GM18511 (cell line): ENCODE measurements around the gene SEC11C.
"Not testable (repeated sequence)": the region's sequence is repeated elsewhere in the genome, so short reads cannot be mapped to it uniquely, and the experiment has no call there.

Experiments
- ATAC-seq: cut with Tn5 transposase; IDR thresholded peaks from one replicate; pipeline ENCODE4 v1.9.1; 2021; ENCODE audit warnings: mild to moderate bottlenecking, moderate library complexity; ENCODE audit not compliant: unreplicated experiment

The SEC11C gene

DNA sequence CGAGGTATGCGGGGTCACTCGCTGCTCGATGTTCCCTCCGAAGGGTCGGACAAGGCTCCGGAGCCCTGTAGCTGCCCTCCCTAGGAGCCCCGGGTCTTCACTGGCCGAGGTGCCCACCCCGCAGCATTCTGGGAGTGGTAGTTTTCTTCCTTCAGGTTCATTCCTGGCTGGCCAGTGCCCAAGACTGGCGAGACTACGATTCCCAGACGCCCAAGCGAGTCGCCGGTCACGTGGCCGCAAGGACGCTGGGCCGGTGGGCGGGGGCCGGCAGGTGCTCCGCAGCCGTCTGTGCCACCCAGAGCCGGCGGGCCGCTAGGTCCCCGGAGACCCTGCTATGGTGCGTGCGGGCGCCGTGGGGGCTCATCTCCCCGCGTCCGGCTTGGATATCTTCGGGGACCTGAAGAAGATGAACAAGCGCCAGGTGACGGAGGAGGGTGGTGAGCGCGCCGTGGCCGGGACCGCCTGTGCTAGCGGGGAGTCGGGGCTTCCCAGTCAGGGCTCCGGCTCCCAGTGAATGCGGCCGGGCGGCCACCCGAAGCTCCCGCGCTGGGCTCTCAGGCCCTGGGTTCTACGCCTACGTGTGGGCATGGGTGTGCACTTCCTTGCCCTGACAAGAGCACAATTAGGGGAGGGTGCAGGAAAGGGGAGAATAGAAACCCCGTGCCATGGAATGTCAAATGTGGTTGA, at the start of gene SEC11C:
Gene SEC11C (plus strand): TSS at position 270 of the 687 bp plus-strand sequence. CDS start 65 bp downstream, at position 335.
- ATAC-seq: peak; percentile 78

DNA sequence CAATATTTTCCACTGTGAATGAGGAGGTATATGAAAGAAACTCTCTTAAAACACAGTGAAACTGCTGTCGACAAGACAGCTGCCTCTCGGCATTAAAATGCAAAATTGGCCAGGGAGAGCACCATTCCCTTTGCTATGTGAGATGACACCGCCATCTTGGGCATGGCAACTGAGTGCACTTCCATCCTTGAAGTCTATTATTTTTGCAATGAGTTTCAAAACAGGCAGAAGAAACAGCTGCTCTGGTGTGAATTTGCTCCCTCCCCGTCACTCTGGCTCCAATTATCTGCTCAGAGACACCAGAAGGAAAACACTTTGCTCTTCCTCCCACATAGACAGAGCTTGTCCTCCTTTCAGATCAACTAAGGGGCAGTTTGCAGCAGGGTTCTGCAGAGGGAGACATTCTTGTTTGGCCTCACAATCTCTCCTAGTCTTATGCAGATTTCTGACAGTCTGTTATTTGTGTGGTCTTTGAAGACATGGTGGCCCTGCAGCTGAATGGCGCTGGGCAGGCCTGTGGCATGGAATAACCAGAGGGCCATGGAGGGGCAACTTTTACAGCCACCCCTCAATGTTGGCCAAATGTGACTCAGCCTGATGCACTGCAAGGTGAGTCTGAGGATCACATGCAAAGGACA, 48.6 kb upstream of the SEC11C start:
- no peak for ATAC-seq

DNA sequence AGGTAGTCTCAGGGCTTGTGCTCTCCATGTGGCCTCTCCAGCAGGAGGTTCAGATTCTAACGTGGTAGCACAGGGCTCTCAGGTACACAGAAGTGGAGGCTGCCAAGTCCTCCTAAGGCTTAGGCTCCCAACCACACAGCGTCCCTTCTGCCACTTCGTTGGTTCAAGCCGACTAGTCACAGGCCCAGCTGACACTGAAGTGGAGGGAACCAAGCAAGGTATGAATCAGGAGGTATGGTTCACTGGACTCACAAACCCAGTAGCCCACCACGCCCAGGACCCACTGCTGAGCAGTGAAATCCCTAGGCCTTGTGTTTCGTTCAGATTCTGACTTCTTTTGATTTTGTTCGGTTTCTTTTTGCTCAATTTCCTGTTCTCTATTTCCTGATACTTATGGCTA, 46.0 kb upstream of the SEC11C start:
- ATAC-seq: peak; percentile 52

DNA sequence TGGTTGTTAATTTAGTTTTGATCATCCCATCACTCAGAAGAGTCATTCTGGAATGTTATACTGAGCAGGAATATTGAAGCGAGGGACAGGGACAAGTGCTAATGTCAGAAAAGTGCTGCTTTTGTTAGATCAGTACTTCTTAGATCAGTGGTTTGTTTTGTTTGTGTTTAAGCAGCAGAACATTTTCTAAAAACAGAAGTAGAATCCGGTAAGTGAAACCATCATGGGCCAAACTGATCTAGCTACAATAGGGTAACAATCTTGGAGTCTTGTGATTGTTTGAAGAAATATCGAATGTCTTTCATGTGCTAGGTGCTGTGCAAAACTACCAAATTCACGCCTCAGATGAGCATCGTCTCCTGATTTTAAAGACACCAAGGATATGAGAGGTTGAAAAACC, 45.1 kb upstream of the SEC11C start:
- ATAC-seq: no peak

DNA sequence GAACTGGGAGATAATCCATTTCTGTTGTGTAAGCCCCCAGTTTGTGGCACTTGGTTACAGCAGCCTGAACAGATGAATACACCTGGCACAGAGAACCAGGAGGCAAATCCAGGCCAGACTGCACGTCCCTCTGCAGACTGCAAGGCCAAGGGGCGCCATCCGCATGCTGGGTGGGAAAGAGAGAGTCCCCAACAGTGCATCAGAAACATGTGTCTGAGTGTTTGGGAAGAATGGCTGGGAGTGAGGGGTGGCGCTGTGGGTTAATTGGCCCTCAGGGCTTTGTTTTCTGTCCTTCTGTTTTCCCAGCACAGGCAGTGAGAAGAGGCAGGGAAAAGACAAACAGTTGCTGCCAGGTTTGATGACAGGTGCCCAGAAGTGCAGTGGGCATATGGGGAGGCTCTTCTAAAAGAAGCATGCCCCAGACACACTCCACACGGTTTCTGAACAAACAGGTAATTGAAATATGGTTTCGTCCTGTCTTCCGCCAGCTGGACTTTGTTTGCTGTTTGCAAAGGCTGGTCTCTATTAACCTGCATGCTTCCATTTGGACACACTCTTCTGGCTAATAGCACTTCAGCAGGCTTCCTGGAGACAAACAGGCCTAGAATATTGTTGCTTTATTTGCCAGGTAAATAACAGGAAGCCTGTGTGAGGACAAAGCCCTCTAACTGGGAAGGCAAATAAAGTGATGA, 43.4 kb upstream of the SEC11C start:
- no peak for ATAC-seq

DNA sequence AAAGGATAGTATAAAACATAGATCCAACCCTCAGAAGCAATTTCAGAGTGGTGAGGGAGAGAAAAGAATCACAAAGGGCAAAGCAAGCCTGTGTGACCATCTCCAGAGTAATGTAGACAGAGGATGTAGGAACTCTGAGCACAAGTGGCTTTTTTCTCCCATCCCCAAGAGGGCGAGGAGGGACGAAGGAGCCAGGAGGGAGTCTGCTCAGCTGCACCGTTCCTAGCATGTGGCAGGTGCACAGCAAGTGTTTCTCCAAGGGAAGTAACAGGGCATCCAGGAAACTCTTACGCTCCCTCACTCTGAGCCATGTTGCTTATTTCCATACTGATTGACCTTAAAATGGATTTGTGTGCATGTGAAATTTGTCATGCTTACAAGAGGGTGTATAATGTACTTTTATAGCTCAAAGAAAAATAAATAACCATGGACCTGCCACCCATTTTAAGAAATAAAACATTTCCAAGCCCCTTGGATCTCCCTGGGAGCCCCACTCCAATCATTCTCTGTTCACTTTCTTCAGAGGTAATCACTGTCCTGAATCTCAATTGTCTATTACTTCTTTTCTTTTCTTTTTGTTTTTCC, 37.8 kb upstream of the SEC11C start:
- ATAC-seq: no peak

DNA sequence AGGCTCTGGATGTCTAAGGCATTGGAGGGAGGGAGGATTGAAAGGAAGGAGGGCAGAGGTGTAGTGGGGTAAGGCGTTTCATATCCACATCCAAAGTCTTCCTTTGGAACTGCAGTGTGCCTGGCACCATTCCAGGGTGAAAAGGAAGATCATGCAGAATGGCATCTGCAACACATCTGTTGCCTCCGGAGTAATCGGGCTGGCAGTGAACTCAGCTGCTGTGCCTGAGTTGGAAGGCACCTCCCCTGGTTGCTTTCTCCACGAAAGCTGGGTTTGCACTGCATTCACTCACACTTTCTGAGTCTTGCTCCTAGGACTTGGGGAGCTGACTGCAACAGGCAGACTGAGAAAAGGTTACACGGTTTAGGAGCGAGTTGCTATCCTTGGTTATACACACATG, 30.3 kb upstream of the SEC11C start:
- no peak for ATAC-seq

DNA sequence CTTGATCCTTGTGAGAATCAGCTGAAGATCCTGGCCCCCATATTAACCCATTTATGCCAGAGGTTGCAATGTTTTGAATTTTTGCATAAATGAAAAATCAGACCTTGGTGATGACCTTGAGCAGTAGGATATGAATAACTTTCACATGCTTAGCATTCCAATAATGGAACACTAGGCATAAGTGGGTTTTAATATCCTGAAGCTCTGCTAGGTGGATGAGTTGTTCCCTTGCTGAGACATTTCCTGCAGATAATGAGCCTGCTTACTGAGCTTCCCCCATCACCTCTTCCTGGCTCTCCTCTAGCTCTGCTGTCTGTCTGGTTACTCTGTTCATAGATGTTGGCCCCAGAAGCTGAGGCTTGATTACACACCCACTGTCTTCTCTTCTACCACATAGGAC, 25.5 kb upstream of the SEC11C start:
- no peak for ATAC-seq

- peak; percentile 68 for ATAC-seq
These were observed 15.9 kb upstream of the SEC11C start for GRCh38 chr18:59123588-59124369.

- ATAC-seq: no peak
These were observed 15.3 kb upstream of the SEC11C start for GRCh38 chr18:59124370-59124704.

- no peak for ATAC-seq
These were observed 12.6 kb upstream of the SEC11C start for GRCh38 chr18:59127047-59127446.

DNA sequence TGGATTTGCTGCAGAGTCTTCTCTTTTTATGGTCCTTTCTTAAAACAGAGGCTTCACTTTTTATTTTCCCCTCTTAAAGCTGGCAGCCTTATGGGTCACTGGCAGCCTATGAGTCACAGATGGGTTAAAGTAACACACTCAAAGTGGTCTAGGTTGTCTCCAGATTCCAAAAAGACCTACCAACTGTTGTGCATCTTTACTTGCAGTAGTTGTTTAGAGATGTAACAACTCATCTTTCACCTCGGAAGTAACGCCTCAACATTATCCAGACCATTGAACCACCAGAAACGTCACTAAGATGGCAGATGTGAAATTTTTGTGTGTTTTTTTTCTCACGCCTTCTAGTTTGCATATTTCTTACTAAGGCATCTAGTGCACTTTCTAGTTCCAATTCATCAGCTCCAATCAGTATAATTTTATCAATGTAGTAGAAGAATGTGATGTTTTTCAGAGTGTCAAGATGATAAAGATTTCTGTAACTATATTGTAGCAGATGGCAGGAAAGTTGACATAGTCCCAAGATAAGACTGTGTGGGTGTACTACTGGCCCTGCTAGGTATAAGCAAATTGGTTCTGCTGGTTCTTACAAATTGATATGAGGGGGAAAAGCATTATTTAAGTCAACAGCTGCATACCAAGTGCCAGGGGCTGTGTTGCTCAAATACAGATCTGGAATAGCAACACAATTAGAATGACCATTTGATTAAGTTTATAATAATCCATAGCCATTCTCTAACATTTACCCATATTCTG, 9.6 kb upstream of the SEC11C start:
- no peak for ATAC-seq

- ATAC-seq: no peak
These were observed 6.7 kb upstream of the SEC11C start for GRCh38 chr18:59132810-59133465.

- ATAC-seq: peak; percentile 73
These were observed 431 bp upstream of the SEC11C start for GRCh38 chr18:59139291-59139614.

GRCh38 chr18:59140302-59140885, 710 bp downstream of the SEC11C start:
- peak; percentile 1 for ATAC-seq

GRCh38 chr18:59141294-59142068, 1.8 kb downstream of the SEC11C start:
- ATAC-seq: no peak

GRCh38 chr18:59142274-59142673, 2.6 kb downstream of the SEC11C start:
- ATAC-seq: no peak

DNA sequence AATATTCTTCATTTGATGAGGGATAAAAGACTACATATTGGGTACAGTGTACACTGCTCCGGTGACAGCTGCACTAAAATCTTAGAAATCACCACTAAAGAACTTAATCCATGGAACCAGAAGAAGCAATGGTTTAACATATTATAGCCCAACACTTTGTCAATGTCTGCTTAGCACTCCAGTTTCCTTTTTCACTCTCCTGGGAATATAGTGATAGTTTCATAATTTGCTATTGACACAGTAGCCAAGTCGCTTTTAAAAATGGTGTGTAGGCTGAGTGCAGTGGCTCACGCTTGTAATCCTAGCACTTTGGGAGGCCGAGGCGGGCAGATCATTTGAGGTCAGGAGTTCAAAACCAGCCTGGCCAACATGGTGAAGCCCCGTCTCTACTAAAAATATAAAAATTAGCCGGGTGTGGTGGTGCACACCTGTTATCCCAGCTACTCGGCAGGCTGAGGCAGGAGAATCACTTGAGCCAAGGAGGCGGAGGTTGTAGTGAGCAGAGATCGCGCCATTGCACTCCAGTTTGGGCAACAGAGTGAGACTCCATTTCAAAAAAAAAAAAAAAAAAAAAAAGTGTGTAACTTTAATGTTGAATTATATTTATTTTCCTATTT, 3.2 kb downstream of the SEC11C start:
- not testable (repeated sequence) for ATAC-seq
